SH-SY5Y (cell line): ENCODE measurements around the gene LRBA.

ENCODE experiments used
- GATA2 ChIP-seq: IDR thresholded peaks from 2 replicates; pipeline ENCODE4 v1.6.1; 2011; ENCODE audit warnings: mild to moderate bottlenecking, low read depth, low read length
- GATA3 ChIP-seq: IDR thresholded peaks from 2 replicates; pipeline ENCODE4 v1.6.1; 2011; ENCODE audit warnings: low read depth, mild to moderate bottlenecking, low read length, moderate library complexity

DNA sequence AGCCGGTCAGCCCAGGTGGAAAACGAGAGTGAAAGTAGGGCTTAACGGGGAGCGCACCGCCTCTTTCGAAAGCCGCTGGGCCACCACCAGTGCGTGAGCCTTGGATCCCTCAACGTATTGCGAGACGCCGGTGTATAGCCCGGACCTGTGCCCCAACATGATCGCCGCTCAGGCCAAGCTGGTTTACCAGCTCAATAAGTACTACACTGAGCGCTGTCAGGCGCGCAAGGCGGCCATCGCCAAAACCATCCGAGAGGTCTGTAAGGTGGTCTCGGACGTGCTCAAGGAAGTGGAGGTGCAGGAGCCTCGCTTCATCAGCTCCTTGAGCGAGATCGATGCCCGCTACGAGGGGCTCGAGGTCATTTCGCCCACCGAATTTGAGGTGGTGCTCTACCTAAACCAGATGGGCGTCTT, 432.2 kb downstream of the LRBA start:
- TF ChIP-seq GATA3 (no peak), GATA2 (no peak)
